ENCODE results near the gene DOC2B. TPM values are rescaled to one million over a fixed set of nuclear protein-coding genes. Genes with fewer than 3 reads are reported as not detected.
A peak's percentile ranks its signal among the peaks of the same experiment; 100 is the strongest.
"Not testable (repeated sequence)": the region's sequence is repeated elsewhere in the genome, so short reads cannot be mapped to it uniquely, and the experiment has no call there.

DOC2B gene
- total RNA-seq, 1 experiment from 2014 or later = not detected

DNA sequence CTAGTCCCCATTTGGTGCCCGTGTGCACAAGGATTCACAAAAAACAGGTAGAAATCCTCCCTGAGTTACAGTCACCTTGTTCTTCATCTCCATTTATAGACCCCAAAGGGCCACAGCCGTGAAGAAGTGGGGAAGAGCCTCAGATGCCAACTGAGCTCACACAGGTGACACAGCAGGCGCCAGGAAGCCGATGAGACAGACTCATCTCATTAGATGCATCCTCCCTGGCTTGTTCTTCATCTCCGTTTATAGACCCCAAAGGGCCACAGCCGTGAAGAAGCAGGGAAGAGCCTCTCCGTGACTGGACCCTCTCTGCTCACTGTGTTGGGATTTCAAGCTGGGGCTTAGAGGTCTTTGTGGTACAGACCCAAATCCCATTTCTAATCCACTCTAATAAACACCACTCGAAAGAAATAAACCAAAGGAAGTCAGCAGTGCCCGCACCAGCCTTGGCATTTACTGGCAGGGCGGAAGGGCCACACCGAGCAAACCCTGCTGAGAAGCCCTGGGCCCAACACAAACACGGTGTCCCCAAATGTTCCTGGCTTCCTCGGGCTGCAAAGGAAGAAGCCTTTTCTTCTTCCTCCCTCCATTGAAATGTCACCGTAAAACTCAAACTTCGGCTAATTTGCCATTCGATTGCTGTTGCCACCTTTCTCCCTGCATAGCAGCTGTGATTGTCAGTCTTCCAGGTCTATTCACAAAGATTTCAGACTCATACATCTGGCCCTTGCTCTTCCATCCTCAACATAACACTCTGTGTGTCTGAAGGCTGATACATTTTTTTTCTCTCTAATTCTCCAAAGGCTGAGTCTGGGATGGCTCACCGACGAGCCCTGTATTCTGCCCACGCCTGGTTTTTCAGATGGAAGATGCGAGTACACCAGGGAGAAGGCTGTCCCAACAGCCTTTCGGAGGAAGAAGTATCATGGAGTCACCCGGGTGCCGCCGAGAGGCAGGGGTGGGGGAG lies 44.9 kb upstream of the DOC2B start:
- no peaks in the 10 kb centered on the region for H3K27me3 ChIP-seq (replicated peaks; ENCODE audit: control insufficient read depth, insufficient read depth, low read length)
- H3K36me3 ChIP-seq (ENCODE audit: control insufficient read depth, insufficient read depth, low read length) = no peaks in the 10 kb centered on the region
- DNase-seq = peak in 1 of 2 experiments; percentile 17
- ChIA-PET POLR2A (interaction anchor here (0.6 kb wide), 1 partner anchor 46 kb away, joined by 3 read pairs; no protein-coding TSS in a partner anchor), CTCF (no interaction called here)
- peaks cover 19% of the 10 kb centered on the region for H3K36me3 Mint-ChIP-seq (ENCODE audit: insufficient read depth, unreplicated experiment)
- H3K9me3 Mint-ChIP-seq (ENCODE audit: unreplicated experiment) = no peaks in the 10 kb centered on the region
- H3K4me1 ChIP-seq = no peaks in the 10 kb centered on the region
- H3K9me3 ChIP-seq = no peaks in the 10 kb centered on the region
- intact Hi-C loops (cut with micrococcal nuclease; ENCODE audit: unreplicated experiment) = no loop called here
- no peaks in the 10 kb centered on the region for H3K4me1 Mint-ChIP-seq (ENCODE audit: low read depth, unreplicated experiment)
- no peaks in the 10 kb centered on the region for H3K27me3 Mint-ChIP-seq (ENCODE audit: insufficient read depth, unreplicated experiment)
- H3K4me3 Mint-ChIP-seq (ENCODE audit: unreplicated experiment) = no peak overlapping the region
- BruUV-seq (replicated peaks) = no TSS peak
- TF ChIP-seq, protein P1, sequence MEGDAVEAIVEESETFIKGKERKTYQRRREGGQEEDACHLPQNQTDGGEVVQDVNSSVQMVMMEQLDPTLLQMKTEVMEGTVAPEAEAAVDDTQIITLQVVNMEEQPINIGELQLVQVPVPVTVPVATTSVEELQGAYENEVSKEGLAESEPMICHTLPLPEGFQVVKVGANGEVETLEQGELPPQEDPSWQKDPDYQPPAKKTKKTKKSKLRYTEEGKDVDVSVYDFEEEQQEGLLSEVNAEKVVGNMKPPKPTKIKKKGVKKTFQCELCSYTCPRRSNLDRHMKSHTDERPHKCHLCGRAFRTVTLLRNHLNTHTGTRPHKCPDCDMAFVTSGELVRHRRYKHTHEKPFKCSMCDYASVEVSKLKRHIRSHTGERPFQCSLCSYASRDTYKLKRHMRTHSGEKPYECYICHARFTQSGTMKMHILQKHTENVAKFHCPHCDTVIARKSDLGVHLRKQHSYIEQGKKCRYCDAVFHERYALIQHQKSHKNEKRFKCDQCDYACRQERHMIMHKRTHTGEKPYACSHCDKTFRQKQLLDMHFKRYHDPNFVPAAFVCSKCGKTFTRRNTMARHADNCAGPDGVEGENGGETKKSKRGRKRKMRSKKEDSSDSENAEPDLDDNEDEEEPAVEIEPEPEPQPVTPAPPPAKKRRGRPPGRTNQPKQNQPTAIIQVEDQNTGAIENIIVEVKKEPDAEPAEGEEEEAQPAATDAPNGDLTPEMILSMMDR (IDR thresholded peaks at IDR 0.05; ENCODE audit: insufficient read depth in 1 of 2, low read depth in 1 of 2, low read length in 1 of 2, severe bottlenecking in 1 of 2, unreplicated experiment in 1 of 2) = no peak
- no peak overlapping the region for H3K4me3 ChIP-seq (ENCODE audit: low read depth, low read length)
- no peak overlapping the region for H3K27ac Mint-ChIP-seq (ENCODE audit: unreplicated experiment)

DNA sequence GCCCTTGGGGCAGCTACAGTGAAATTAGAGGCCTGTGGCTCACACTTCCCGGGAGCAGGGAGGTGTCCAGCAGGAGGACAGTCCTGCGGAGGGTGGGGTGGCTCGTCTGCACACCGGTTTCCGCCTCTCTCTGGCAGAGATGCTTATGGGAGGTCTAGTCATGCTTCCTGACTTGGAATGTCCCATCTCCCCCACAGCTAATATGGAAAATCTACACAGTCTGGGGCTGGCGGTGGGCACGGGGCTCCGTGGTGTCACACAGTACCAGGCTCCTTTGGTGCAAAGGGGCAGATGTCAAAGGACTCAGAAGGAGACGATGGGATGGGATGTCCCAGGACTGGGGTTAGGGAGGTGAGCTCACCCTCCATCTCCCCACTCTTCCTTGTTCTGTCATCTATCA lies 44.1 kb upstream of the DOC2B start:
- no TSS peak for BruUV-seq (replicated peaks)
- POLR2A ChIA-PET = no interaction called here
- no peaks in the 10 kb centered on the region for H3K27me3 Mint-ChIP-seq (ENCODE audit: insufficient read depth, unreplicated experiment)
- Histone ChIP-seq H3K27me3 (replicated peaks; ENCODE audit: control insufficient read depth, insufficient read depth, low read length) (no peaks in the 10 kb centered on the region), H3K4me3 (ENCODE audit: low read depth, low read length) (no peak overlapping the region), H3K36me3 (ENCODE audit: control insufficient read depth, insufficient read depth, low read length) (no peaks in the 10 kb centered on the region), H3K4me1 (no peaks in the 10 kb centered on the region), H3K9me3 (no peaks in the 10 kb centered on the region)
- no peaks in the 10 kb centered on the region for H3K4me1 Mint-ChIP-seq (ENCODE audit: low read depth, unreplicated experiment)
- intact Hi-C loops (cut with micrococcal nuclease; ENCODE audit: unreplicated experiment) = no loop called here
- peaks cover 19% of the 10 kb centered on the region for H3K36me3 Mint-ChIP-seq (ENCODE audit: insufficient read depth, unreplicated experiment)
- TF ChIP-seq, protein P1 (IDR thresholded peaks at IDR 0.05; ENCODE audit: insufficient read depth in 1 of 2, low read depth in 1 of 2, low read length in 1 of 2, severe bottlenecking in 1 of 2, unreplicated experiment in 1 of 2) = no peak
- no peak overlapping the region for H3K27ac Mint-ChIP-seq (ENCODE audit: unreplicated experiment)
- no peak for DNase-seq
- CTCF ChIA-PET = no interaction called here
- H3K9me3 Mint-ChIP-seq (ENCODE audit: unreplicated experiment) = no peaks in the 10 kb centered on the region
- H3K4me3 Mint-ChIP-seq (ENCODE audit: unreplicated experiment) = no peak overlapping the region

- H3K27me3 ChIP-seq (replicated peaks; ENCODE audit: control insufficient read depth, insufficient read depth, low read length); H3K9me3 ChIP-seq; DNase-seq; H3K36me3 ChIP-seq (ENCODE audit: control insufficient read depth, insufficient read depth, low read length); H3K4me1 ChIP-seq; H3K27me3 Mint-ChIP-seq (ENCODE audit: insufficient read depth, unreplicated experiment); H3K4me3 ChIP-seq (ENCODE audit: low read depth, low read length); intact Hi-C loops (cut with micrococcal nuclease; ENCODE audit: unreplicated experiment); BruUV-seq (replicated peaks); CTCF ChIA-PET; H3K4me3 Mint-ChIP-seq (ENCODE audit: unreplicated experiment); POLR2A ChIA-PET; H3K4me1 Mint-ChIP-seq (ENCODE audit: low read depth, unreplicated experiment); H3K9me3 Mint-ChIP-seq (ENCODE audit: unreplicated experiment); H3K27ac Mint-ChIP-seq (ENCODE audit: unreplicated experiment): not testable (repeated sequence)
- peaks cover 19% of the 10 kb centered on the region for H3K36me3 Mint-ChIP-seq (ENCODE audit: insufficient read depth, unreplicated experiment)
These were observed 43.1 kb upstream of the DOC2B start for GRCh38 chr17:224576-224975.

Measured in Caco-2 (cell line).